Ovary (tissue), 9 donors: ENCODE results near the gene CDK8. TPM values are rescaled to one million over a fixed set of nuclear protein-coding genes. Genes with fewer than 3 reads are reported as not detected.

Experiments used
- DNase-seq, 5 donors: peaks; one replicate each; pipeline ENCODE4 v3.0.0-alpha.2; 2019 to 2020
- H3K27ac ChIP-seq, 2 donors: fragments of 200-600 bp; one replicate each; pipeline versions ENCODE4 v1.5.1 to v1.8.0; 2019 to 2022
- H3K27me3 ChIP-seq: fragments of 200-600 bp; one replicate; pipeline ENCODE4 v1.8.0; 2022
- H3K36me3 ChIP-seq: fragments of 200-600 bp; sonication (generic); one replicate; pipeline ENCODE4 v1.5.1; 2019
- H3K4me1 ChIP-seq: one replicate; pipeline ENCODE4 v1.8.1; 2013; ENCODE audit warnings: mild to moderate bottlenecking, moderate library complexity; ENCODE audit not compliant: insufficient read depth
- H3K4me3 ChIP-seq: fragments of 200-600 bp; sonication (generic); one replicate; pipeline ENCODE4 v1.5.1; 2017
- H3K9me3 ChIP-seq, 2 donors: fragments of 200-600 bp in 1 of 2; sonication (generic) in 1 of 2; one replicate each; pipeline versions ENCODE4 v1.5.1 to v1.8.1; 2013 to 2019; ENCODE audit warnings: mild to moderate bottlenecking in 1 of 2, moderate library complexity in 1 of 2
- EP300 ChIP-seq: sonication (generic); formaldehyde crosslinking; IDR thresholded peaks from one replicate; pipeline ENCODE4 v1.6.1; 2017; ENCODE audit warnings: antibody characterized with exemption
- POLR2A ChIP-seq: fragments of 450-650 bp; IDR thresholded peaks from one replicate; pipeline ENCODE4 v1.6.1; 2017; ENCODE audit warnings: antibody characterized with exemption, mild to moderate bottlenecking, moderate library complexity
- WGBS, 3 donors: extraction: QIAGEN DNeasy Blood & Tissue Kit in 1 of 3; methylation state at CpG; one replicate each; pipeline versions ENCODE4 v1.1.5 to v1.1.7; 2013 to 2017; 5-methylcytosine and 5-hydroxymethylcytosine counted together
- intact Hi-C, 4 donors: fragments of 100-400 bp; cut with DNase I; formaldehyde crosslinking; loops; one replicate each; pipeline versions ENCODE4 v1.11.0 to v1.15.1; 2022 to 2023
- polyA plus RNA-seq, 2 donors: library from polyadenylated mRNA; stranded (reverse); fragments of 200-250 nt in 1 of 2; fragments of 350-450 nt in 1 of 2; fragmentation: Illumina TruSeq in 1 of 2; extraction: RNeasy Lipid Tissue Mini Kit (QIAGEN cat#74804) in 1 of 2; gene quantifications; one replicate each; pipeline ENCODE4 v1.2.3, GENCODE V29; 2013 to 2014
- total RNA-seq, 7 donors: library from RNA; depleted of rRNA in 2 of 7; stranded (reverse); fragments of >200 nt in 2 of 7; fragmentation: NEBNext Ultra II Directional in 3 of 7; extraction: Animal tissue kit (Norgen Biotek cat#: 25700) in 3 of 7; gene quantifications; one replicate each; pipeline versions ENCODE4 v1.1.0 to v1.2.4, GENCODE V29; 2016 to 2023
- TF ChIP-seq, protein P1 (sequence below), 3 donors: fragments of 450-650 bp in 2 of 3; fragments of 200-600 bp in 1 of 3; IDR thresholded peaks; one replicate each; pipeline versions ENCODE4 v1.5.1 to v1.8.0; 2016 to 2022; ENCODE audit warnings: antibody characterized with exemption in 3 of 3, mild to moderate bottlenecking in 1 of 3
- donor health status: DM: no; HTN: no; CAD: no; lungs with moderate emphysema.
- donor health status: DM: no; HTN: no; CAD: no.
- donor health status: Bipolar disorder and iron deficiency.
- donor health status: DM: yes; HTN: yes; CAD: no.
- donor health status: DM: no; HTN: no; CAD: no.
- donor health status: DM: yes; HTN: yes; CAD: no.

CDK8 gene
- total and polyA plus RNA-seq, 9 donors, result 5.2 to 11.6 (median 8.3) TPM

DNA sequence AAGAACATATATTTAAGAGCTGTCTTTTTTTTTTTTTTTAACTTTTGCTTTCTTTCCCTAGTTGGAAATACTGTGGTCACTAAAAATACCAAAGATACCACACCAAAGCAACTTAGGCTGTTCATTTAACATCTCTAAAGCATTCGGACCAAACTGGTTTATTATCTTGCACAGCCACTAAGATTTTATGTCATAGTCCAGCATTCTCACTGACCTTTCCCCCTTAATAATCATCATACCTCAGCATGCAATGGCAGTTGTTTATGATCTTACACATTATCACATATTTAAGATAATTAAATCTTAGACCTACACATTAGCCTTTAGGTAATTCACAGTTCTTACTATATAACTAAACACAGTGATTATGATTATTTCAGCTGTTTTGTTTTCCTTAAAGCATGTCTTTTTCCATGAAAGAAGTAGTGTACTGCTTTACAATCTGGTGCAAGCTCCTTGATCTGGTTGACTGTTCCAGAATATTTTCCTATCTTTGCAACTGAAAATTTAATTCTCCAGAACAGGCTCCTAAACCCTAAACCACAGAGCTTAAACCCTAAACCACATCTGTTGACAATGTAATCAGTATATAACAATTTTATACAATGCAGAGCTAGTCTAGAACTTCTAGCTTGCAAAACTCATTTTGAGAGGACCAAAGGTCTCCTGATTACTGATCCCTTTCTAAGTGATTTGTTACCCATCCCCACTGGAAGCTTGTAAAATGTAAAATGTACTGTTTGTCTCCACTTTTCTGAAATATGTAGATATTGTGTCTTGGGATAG, 74.2 kb downstream of the CDK8 start:
- intact Hi-C loops, result no loop called here
- no peak overlapping the region for H3K27ac ChIP-seq
- H3K4me3 ChIP-seq, result no peak overlapping the region
- DNase-seq, result no peak
- TF ChIP-seq, protein P1, sequence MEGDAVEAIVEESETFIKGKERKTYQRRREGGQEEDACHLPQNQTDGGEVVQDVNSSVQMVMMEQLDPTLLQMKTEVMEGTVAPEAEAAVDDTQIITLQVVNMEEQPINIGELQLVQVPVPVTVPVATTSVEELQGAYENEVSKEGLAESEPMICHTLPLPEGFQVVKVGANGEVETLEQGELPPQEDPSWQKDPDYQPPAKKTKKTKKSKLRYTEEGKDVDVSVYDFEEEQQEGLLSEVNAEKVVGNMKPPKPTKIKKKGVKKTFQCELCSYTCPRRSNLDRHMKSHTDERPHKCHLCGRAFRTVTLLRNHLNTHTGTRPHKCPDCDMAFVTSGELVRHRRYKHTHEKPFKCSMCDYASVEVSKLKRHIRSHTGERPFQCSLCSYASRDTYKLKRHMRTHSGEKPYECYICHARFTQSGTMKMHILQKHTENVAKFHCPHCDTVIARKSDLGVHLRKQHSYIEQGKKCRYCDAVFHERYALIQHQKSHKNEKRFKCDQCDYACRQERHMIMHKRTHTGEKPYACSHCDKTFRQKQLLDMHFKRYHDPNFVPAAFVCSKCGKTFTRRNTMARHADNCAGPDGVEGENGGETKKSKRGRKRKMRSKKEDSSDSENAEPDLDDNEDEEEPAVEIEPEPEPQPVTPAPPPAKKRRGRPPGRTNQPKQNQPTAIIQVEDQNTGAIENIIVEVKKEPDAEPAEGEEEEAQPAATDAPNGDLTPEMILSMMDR (IDR thresholded peaks at IDR 0.05), result no peak
- TF ChIP-seq EP300 (no peak), POLR2A (no peak)
- H3K27me3 ChIP-seq, result no peaks in the 10 kb centered on the region
- WGBS, 3 donors, result 67 to 74% (median 70%) methylated on average over 1 of the region's 1 CpG
- no peaks in the 10 kb centered on the region for H3K9me3 ChIP-seq
- H3K4me1 ChIP-seq, result no peaks in the 10 kb centered on the region
- H3K36me3 ChIP-seq, result no peaks in the 10 kb centered on the region

DNA sequence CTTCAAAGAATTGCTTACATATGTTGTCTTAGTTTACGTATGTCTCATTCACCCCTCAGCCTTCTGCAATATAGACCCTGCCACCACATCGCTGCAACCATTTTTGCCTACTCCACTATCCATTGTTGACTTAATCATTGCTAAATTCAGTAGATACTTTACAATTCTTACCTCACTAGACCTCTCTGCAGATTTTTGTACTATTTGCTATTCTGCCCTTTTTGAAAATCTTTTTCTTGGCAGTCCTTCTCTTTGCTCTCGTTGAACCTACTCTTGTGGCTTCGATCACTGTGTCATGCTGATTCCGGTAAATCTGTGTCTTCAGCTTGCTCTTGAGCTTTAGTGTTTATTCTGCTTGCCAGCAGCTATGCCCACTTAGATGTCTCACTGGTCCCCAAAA, 81.2 kb downstream of the CDK8 start:
- no peak for DNase-seq
- Histone ChIP-seq H3K36me3 (no peaks in the 10 kb centered on the region), H3K4me3 (no peak overlapping the region), H3K4me1 (no peaks in the 10 kb centered on the region), H3K27me3 (no peaks in the 10 kb centered on the region), H3K9me3 (no peaks in the 10 kb centered on the region), H3K27ac (no peak overlapping the region)
- TF ChIP-seq EP300 (no peak), POLR2A (no peak)
- TF ChIP-seq, protein P1 (IDR thresholded peaks at IDR 0.05), result no peak
- intact Hi-C loops, result no loop called here
- 93 to 96% (median 95%) methylated on average over 5 of the region's 5 CpGs for WGBS, 3 donors

DNA sequence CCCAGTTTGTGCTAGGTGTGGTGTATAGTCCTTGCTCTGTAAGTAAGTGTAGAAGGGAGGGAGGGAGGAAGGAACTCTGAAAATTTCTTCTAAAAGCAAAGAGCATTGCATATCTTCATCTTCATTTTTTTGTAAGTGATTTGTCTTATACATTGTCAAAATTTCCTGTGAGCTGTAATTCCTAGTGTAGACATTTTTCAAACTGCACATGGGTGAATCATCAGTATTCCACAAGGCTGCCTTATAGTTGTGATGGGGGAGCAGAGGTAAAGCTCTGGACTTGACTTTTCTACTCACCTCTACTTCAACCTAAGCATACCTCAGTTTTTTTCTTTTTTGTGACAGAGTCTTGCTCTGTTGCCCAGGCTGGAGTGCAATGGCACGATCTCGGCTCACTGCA, 86.9 kb downstream of the CDK8 start:
- Histone ChIP-seq H3K4me3 (no peak overlapping the region), H3K27ac (no peak overlapping the region), H3K36me3 (no peaks in the 10 kb centered on the region), H3K9me3 (no peaks in the 10 kb centered on the region), H3K27me3 (no peaks in the 10 kb centered on the region), H3K4me1 (no peaks in the 10 kb centered on the region)
- TF ChIP-seq EP300 (no peak), POLR2A (no peak)
- TF ChIP-seq, protein P1 (IDR thresholded peaks at IDR 0.05), result no peak
- no peak for DNase-seq
- 94 to 98% (median 96%) methylated on average over 2 of the region's 2 CpGs for WGBS, 3 donors
- intact Hi-C loops, result no loop called here

DNA sequence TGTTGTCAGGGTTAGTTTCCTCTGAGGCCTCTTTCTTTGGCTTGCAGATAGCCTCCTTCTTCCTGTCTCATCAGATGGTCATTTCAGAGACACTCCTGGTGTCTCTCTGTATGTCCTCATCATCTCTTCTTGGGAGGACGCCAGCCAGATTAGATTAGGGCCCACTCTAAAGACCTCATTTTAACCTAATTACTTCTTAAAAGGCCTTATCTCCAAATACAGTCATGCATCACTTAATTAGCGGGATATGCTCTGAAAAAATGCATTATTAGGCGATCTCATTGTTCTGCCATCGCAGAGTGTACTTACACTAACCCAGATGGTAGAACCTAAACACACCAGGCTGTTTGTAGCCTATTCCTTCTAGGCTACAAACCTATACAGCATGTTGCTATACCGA, 89.0 kb downstream of the CDK8 start:
- Histone ChIP-seq H3K4me3 (no peak overlapping the region), H3K36me3 (no peaks in the 10 kb centered on the region), H3K27ac (no peak overlapping the region), H3K9me3 (no peaks in the 10 kb centered on the region), H3K4me1 (no peaks in the 10 kb centered on the region), H3K27me3 (no peaks in the 10 kb centered on the region)
- no peak for DNase-seq
- WGBS, 3 donors, result 82 to 86% (median 84%) methylated on average over 5 of the region's 5 CpGs
- intact Hi-C loops, result no loop called here
- no peak for TF ChIP-seq EP300
- TF ChIP-seq, protein P1 (IDR thresholded peaks at IDR 0.05), result no peak
- TF ChIP-seq POLR2A, result no peak
